Vagina (tissue), 2 donors: ENCODE results near the gene RPL10.

Experiments
- POLR2AphosphoS5 ChIP-seq, 2 donors: sonication (generic); formaldehyde crosslinking; IDR thresholded peaks; one replicate each; pipeline ENCODE4 v1.9.0; 2017; ENCODE audit warnings: antibody characterized with exemption in 2 of 2, mild to moderate bottlenecking in 2 of 2, low read depth in 1 of 2; ENCODE audit not compliant: insufficient read depth in 1 of 2
- TF ChIP-seq, protein P1 (sequence below), 3 experiments: fragments of 450-650 bp in 2 of 3; fragments of 200-600 bp in 1 of 3; sonication (generic) in 1 of 3; IDR thresholded peaks; one replicate each; pipeline ENCODE4 v1.5.1; 2017 to 2019; ENCODE audit warnings: antibody characterized with exemption in 3 of 3, mild to moderate bottlenecking in 2 of 3, moderate library complexity in 2 of 3

DNA sequence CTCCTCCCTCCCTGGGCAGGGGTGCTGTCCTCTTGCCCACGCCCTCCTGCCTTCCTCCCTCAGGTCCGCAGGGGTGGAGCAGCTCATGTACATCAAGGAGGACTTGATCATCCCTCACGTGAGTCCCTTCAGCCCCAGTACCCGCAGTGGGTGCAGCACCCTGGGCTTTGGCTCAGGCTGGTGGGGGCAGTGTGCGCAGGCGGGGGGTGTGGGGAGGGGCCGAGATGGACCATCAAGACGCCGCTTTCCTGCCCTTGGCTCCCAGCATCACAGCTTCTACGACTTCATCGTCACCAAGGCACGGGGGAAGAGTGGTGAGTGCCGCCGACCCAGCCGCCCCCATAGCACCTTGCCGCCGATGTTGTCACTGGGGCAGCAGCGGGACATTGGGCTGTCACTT, 51.4 kb downstream of the RPL10 start:
- TF ChIP-seq, protein P1, sequence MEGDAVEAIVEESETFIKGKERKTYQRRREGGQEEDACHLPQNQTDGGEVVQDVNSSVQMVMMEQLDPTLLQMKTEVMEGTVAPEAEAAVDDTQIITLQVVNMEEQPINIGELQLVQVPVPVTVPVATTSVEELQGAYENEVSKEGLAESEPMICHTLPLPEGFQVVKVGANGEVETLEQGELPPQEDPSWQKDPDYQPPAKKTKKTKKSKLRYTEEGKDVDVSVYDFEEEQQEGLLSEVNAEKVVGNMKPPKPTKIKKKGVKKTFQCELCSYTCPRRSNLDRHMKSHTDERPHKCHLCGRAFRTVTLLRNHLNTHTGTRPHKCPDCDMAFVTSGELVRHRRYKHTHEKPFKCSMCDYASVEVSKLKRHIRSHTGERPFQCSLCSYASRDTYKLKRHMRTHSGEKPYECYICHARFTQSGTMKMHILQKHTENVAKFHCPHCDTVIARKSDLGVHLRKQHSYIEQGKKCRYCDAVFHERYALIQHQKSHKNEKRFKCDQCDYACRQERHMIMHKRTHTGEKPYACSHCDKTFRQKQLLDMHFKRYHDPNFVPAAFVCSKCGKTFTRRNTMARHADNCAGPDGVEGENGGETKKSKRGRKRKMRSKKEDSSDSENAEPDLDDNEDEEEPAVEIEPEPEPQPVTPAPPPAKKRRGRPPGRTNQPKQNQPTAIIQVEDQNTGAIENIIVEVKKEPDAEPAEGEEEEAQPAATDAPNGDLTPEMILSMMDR (IDR thresholded peaks at IDR 0.05), result no peak
- TF ChIP-seq POLR2AphosphoS5 (IDR thresholded peaks at IDR 0.05; ENCODE audit: insufficient read depth in 1 of 2, low read depth in 1 of 2), result no peak
